D721Med (cell line): ENCODE results near the gene RERG.

Experiments used
- DNase-seq: peaks from one replicate; pipeline ENCODE4 v3.0.0; 2011; ENCODE audit warnings: low spot score; ENCODE audit not compliant: insufficient read length
- FAIRE-seq: peaks from 2 replicates; lab custom pipeline; 2011; peaks lifted over from hg19 to GRCh38; lab: Jason Lieb, UNC
- CTCF ChIP-seq: IDR thresholded peaks from 2 replicates; pipeline ENCODE4 v1.5.1; 2012; ENCODE audit warnings: mild to moderate bottlenecking, control low read depth; ENCODE audit not compliant: insufficient read depth; ENCODE audit errors: missing control alignments

The RERG gene

GRCh38 chr12:15194456-15195368 lies 26.5 kb downstream of the RERG start:
- DNase-seq (no peak), FAIRE-seq (no peak)
- no peak for TF ChIP-seq CTCF

GRCh38 chr12:15193946-15194345 lies 27.3 kb downstream of the RERG start:
- DNase-seq: no peak
- no peak for TF ChIP-seq CTCF
- FAIRE-seq: no peak

GRCh38 chr12:15192720-15193119 lies 28.5 kb downstream of the RERG start:
- DNase-seq: no peak
- FAIRE-seq: no peak
- no peak for TF ChIP-seq CTCF

- no peak for FAIRE-seq
- no peak for DNase-seq
- TF ChIP-seq CTCF: no peak
Observed at GRCh38 chr12:15188127-15188526, 33.1 kb downstream of the RERG start.

GRCh38 chr12:15186597-15186996 lies 34.6 kb downstream of the RERG start:
- DNase-seq (peak; percentile 16), FAIRE-seq (peak; percentile 85)
- TF ChIP-seq CTCF: no peak

- FAIRE-seq (no peak), DNase-seq (no peak)
- TF ChIP-seq CTCF: no peak
Observed at GRCh38 chr12:15184484-15184883, 36.7 kb downstream of the RERG start.

- TF ChIP-seq CTCF: no peak
- no peak for DNase-seq
- no peak for FAIRE-seq
Observed at GRCh38 chr12:15183821-15184220, 37.4 kb downstream of the RERG start.
